ENCODE measurements around the gene VCPKMT.

VCPKMT gene

DNA sequence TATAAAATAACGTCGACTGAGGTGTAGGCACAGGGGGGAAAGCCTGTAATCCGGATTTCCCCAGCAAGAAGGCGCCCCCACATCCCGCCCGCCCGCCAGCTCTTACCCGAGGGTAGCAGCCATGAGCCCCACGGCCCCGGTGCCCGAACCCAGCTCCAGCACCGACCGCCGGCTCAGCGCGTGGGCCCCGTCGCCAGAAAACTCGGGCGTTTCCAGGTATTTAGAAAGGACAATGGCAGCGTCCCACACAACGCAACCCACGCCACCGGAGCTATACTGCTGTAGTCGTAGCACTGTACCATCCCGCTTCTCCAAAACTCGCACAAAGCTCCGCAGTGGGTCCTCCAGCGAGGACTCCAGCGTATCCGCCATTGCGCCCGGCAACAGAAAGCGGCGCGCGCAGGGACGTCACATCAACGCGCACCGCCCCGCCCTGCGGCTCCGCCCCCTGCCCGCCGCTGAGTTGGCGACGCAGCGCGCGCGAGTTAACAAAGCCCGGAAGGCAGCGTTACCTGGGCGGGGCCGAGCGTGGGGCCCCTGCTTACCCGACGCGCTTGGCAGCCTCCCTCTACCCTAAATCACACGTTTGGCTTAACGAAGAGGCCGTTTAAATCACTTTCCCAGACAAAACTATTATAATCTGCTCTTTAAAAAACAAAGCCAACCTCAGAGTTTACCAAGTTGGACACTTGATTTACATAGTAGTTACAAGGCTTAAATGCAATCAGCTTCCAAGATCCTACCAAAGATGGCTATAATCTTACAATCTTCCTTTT lies at the start of gene VCPKMT:
Gene VCPKMT (minus strand): TSS at position 392 of the 776 bp plus-strand sequence. CDS start 20 bp downstream, at position 372.
- DNase-seq (ENCODE audit: low read depth in 2 of 2), result peak; percentile 95 to 97

DNA sequence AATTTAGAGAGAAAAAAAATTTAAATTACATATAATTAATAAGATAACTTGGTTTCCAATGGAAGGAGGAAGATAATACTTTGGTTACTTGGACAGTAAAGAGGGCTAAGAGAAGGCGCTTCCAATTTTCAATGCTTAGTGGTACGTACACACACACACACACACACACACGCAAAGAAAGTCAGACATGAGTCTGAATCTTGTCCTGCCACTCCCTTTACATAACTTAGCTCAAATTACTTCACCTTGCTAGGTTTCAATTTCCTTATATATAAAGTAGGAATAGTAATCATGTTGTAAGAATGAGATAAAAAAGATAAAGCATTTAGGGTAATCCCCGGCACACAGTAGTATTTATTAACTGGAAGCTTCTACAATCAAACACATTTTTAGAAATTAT lies 39.7 kb upstream of the VCPKMT start:
- DNase-seq (ENCODE audit: low read depth in 2 of 2), result no peak

DNA sequence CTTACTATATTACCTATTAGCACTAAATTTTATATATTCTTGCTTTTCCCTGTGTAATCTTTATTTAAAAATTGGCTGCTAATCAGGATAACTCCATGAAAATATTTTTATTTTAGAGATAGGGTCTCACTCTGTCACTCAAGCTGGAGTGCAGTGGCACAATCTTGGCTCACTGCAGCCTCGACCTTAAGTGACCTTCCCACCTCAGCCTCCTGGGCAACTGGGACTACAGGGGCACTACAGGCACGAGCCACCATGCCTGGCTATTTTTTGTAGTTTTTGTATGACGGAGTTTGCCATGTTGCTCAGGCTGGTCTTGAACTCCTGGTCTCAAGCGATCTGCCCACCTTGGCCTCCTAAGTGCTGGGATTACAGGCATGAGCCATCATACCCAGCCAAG lies 32.4 kb upstream of the VCPKMT start:
- DNase-seq (ENCODE audit: low read depth in 2 of 2), result no peak

DNA sequence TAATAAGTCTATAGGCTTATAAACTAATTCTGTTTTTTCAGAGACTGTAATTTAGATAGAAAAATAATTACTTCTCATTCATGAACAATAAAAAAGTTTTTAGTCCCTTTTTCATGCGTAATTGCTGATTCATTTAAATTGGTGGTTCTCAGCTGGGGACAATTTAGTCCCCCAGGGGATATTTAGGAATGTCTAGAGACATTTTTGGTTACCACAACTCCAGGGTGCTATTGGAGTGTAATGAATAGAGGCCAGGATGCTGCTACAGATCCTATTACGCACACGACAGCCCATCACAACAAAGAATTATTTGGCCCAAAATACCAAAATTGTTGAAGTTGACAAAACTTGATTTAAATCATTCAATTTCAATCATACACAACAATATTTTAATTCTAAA lies 22.8 kb upstream of the VCPKMT start:
- no peak for DNase-seq (ENCODE audit: low read depth in 2 of 2)

DNA sequence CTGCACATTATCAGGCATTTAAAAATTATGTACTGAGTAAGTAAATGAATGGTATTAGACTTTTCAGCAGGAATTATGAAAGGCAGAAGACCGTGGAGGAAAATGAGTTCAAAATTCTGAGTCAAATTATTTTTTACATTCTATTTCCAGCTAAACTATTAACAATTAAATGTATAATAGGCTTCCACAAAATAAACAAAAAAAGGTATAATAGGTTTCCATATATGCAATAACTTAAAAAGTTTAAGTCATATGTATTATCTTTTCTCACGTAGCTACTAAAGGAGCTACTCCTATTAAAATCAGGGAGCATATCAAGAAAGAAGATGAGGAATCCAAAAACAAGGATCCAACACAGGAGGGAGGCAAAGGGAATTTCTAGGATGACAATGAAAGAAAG lies 11.4 kb upstream of the VCPKMT start:
- DNase-seq (ENCODE audit: low read depth in 2 of 2), result no peak

DNA sequence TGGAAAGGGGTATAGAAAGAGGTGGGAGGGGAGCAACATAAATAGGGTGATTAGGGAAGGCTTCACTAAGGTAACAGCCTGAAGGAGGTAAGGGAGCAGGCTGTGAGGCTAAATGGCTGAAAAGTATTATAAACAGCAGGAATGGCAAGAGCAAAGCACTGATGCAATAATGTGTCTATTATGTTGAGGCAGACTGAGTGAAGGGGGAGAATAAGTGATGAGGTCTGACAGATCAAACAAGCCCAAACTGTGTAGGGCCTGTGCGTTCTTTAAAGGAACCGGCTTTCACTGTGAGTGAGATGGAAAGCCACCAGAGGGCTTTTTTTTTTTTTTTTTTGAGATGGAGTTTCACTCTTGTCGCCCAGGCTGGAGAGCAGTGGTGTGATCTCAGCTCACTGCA lies 6.7 kb upstream of the VCPKMT start:
- no peak for DNase-seq (ENCODE audit: low read depth in 2 of 2)

DNA sequence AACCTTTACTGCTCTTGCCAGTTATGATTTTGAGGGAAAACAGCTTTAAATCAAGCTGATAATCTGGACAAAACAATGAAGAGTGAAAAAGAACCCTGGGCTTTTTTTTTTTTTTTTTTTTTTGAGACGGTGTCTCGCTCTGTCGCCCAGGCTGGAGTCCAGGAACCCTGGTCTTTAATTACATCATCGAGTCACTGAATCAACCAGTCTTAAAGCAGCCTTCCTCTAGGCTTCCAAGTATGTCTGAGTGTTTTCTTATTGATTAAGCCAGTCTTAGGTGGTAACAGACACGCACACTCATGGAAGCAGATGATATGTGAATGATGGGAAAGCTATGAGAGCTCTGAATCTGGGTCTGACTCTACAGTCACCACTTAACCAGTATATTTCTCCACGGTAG lies 5.9 kb upstream of the VCPKMT start:
- DNase-seq (ENCODE audit: low read depth in 2 of 2), result no peak

DNA sequence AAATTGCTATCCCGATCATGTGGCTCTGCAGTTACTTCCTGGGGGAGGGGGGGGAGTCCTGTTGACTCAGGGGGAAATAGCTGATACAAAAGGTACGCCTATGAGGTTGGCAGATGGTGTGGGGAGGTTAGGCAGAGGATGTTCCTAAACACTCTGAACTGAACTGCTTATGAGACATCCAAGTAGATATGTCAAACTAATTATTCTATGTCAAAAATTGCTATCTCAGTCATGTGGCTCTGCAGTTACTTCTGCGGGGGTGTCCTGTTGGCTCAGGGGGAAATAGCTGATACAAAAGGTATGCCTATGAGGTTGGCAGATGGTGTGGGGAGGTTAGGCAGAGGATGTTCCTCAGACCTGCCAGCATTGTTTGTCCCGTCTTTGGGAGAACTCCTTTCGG lies 5.1 kb upstream of the VCPKMT start:
- no peak for DNase-seq (ENCODE audit: low read depth in 2 of 2)

DNA sequence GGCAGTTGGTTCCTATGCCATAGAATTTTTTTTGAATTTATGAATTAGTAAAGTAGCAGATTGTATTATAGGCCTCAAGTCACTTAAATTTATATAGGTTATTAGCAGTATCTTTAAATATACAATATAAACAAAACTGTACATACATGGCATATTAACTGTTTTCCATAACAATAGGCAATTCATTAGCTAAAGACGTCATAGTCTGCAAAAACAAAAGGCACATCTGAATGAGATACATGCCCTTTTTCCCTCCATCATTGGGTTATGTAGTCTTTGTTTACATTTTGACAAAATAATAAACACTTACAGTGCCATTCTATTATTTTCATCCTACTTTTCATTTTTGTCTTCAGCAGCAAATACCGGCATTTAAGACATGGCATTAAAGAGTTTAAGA lies 1.1 kb upstream of the VCPKMT start:
- no peak for DNase-seq (ENCODE audit: low read depth in 2 of 2)

DNA sequence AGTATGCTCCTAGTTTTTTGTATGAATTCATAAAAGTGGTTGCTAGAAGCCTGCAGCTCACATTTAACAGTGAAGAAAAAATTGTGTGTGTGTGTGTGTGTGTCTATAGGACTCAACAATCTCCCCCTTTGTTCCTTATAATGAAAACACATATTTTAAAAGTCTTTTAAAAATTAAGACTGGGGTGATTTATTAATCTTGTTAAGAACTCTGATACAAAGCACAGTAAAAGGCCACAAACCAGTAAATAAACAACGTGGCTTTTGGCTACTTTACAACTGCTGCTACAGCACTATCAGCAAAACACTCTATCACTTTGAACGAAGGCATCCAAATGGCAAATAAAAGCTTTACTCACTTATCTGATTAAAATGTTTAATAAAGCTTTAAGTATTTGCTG lies 594 bp upstream of the VCPKMT start:
- DNase-seq (ENCODE audit: low read depth in 2 of 2), result no peak

DNA sequence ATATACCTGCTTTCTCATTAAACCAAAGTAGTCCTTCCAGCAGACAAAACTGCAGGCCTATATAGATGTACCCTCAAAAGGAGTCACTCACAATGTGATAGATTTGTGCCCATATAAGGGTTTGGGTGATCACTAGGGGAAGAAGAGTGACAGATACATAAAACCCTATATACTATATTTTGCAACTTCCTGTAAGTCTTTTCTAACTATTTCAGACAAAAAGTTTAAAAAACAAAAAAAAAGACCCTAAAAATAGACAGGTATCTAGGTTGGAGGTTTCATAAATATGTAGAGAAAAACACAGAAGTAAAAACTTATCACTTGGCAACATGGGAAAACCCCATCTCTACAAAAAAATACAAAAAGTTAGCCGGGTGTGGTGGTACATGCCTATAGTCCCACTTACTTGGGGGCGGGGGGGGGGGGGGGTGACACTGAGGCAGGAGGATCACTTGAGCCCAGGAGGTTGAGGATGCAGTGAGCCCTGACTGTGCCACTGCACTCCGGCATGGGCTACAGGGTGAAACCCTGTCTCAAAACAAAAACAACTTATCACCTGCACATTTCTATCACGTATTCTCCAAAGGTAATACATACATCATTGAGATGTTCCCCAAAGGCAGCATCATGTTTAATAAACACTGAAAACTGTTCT lies 2.9 kb downstream of the VCPKMT start:
- DNase-seq (ENCODE audit: low read depth in 2 of 2), result no peak

DNA sequence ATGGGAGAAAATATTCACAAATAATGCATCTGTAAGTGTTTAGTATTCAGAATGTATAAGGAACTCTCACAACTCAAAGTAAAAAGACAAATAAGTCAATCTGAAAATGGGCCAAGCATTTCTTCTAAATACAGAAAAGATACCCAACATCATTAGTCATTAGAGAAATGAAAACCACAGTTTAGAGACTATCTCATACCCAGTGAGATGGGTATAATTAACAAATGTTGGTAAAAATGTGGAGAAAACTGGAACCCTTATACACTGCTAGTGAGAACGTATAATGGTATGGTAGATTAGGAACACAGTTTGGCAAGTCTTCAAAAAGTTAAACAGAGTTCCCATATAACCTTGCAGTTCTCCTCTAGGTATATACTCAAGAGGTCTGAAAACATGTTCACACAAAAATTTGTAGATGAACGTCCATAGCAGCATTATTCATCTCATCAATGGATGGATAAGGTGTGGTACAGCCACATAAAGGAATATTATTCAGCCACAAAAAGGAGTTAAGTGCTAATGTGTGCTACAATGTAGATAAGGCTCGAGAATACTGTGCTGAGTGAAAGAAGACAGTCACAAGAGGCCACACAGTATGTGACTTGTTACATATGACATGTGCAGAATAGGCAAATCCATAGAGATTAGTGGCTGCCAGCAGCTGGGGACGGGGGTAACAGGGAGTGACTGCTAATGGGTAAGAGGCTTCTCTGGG lies 5.9 kb downstream of the VCPKMT start:
- no peak for DNase-seq (ENCODE audit: low read depth in 2 of 2)

DNA sequence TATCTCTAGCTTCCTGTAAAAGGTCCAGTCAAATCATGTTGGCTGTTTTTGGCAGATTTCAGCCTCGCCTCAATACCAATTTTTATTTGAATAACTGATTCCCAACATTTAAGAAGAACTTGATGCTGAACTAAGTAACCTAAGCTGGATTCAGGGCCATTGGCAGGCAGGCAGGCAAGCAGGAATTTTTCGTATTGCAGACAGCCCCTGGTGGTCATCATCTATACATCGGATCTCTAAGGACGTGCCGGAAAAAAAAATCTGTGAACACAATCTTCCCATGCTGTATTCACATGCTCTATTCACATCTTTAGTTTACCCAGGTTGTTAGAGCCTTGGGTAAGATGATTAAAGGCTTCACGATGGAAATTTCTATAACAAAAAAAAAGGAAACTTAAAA lies 7.0 kb downstream of the VCPKMT start:
- no peak for DNase-seq (ENCODE audit: low read depth in 2 of 2)

DNA sequence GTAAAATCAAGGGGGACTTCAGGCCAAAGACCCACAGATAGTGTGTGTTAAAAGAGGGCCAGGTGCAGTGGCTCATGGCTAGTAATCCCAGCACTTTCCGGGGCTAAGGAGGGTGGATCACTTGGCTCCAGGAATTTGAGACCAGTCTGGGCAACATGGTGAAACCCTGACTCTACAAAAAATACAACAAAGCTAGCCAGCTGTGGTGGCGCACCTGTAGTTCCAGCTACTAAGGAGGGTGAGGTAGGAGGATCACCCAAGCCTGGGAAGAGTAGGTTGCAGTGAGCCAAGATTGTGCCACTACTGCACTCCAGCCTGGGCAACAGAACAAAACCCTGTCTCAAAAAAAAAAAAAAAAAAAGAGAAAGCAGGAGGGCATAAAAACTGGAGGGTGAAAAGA lies 8.5 kb downstream of the VCPKMT start:
- DNase-seq (ENCODE audit: low read depth in 2 of 2), result no peak

DNA sequence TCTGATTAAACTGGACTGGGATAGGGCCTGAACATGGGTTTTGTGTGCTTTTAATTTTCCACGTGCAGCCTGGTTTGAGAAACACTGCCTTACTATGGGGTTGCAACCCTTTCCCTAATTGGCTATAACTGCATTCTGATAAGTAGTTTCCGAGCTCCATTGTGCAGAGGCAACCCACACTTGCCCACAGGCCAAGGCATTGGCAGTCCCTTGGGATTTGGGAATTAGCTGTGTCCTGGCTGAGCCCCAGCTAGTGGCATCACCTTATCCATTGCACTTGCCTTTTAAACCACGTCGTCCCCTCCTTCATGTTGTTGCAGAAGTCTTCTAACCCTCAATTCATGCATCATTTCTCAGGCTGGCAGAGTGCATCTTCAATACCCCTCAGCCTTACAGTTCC lies 10.2 kb downstream of the VCPKMT start:
- no peak for DNase-seq (ENCODE audit: low read depth in 2 of 2)

DNA sequence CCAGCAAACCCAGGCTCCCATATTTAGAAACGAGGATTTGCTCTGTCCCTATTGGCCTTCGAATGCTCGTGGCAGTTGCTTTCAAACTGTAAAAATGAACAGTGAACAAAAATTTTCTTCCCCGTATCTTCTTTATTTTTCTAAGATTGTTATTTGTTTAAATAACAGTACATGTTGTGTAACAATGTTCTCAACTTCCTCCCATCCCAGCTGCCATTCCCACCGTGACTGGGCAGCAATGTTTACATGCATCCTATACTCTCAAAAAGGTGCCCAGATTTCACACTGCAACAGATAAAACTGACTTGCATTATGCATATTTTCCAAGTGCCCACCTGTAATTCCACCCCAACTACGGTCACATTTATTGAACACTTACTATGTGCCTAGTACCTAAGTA lies 12.8 kb downstream of the VCPKMT start:
- DNase-seq (ENCODE audit: low read depth in 2 of 2), result no peak

DNA sequence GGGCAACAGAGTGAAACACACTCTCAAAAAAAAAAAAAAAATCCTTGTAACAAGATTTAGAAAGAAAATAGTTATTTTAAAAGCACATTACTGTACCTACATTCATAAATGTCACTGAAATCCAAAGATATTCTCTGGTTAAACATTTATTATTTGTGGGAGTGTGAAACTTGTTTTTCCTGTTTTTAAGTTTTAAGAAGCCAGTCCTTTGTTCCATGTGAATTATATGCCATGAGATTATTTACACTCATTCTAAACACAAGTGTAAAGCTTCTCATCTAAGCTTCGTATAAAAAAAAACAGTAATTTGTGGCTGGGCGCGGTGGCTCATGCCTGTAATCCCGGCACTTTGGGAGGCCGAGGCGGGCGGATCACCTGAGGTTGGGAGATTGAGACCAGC lies 15.0 kb downstream of the VCPKMT start:
- no peak for DNase-seq (ENCODE audit: low read depth in 2 of 2)

DNA sequence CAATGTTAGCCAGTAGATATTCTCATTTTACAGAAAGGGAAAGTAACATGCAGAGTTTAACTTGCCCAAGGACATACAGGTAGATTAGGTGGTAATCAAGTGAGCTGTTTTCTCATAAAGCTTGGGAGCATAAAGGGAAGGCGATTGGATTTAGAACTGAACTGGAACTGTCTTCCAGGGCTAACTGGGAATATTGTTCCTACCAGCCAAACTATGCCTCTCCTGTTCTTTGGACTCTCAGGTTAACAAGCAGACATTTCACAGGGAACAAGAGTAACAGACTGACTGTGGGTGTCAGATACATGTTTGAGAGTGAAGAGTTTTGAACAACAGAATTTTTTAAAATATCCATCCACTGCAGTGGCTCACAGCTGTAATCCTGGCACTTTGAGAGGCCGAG lies 15.6 kb downstream of the VCPKMT start:
- DNase-seq (ENCODE audit: low read depth in 2 of 2), result no peak

DNA sequence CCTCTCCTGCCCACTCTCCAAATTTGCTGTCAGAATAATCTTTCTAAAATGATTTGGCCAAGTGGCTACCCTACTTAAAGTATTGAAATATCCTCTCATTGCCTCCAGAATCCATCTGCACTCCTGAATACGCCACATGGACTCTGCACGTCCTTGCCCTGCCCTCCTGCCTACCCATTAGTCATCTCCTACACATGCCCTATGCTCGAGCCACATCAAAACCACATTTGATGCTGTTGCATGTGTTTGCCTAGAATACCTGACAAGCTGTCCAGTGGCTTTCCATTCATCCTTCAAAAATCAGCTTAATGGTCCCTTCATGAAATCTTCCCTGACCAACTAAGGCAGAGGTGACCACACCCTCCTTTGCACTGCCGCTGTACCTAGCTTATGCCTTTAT lies 17.0 kb downstream of the VCPKMT start:
- DNase-seq (ENCODE audit: low read depth in 2 of 2), result no peak

DNA sequence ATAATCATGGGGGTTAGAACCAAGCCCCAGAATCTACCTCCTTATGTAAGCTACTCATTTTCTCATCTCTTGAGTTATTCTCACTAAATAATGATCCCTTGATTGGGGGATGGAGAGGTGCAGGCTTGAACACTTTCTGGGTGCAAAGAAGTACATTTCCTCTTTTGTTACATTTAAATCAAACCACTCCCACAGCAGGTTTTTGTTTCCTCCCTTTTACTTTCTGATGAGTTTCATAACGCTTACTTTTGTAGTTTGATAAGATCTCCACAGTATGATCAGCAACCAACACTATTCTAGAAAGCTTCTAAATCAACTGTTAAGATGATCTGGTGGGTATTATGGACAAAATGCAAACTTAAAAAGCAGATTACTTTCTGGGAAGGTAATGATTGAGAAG lies 20.5 kb downstream of the VCPKMT start:
- no peak for DNase-seq (ENCODE audit: low read depth in 2 of 2)

DNA sequence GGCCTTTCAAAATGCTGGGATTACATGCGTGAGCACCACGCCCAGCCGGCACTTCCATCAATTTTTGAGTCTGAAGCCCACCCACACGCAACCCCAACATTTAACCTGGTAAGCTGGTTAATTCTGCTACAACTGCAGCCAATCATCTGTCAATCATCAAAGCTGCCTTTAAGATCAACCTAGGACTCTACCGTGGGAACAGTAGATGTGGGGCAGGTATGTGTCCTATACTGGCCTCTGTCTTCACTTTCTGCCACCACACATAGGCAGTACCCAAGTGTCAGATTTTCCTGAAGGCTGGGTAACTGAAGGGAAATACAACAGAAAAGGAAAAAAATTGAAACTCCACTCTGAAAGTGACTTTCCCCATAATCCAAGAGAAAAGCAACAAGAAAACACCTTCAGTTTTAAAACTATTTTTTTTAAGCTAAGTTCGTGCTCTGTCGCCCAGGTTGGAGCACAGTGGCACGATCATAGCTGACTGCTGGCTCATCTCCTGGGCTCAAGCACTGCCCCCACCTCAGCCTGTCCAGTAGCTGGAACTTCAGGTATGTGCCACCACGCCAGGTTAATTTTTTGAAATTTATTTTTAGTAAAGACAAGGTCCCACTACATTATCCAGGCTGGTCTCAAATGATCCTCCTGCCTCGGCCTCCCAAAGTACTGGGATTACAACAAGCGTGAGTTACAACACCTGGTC lies 22.2 kb downstream of the VCPKMT start:
- DNase-seq (ENCODE audit: low read depth in 2 of 2), result no peak

DNA sequence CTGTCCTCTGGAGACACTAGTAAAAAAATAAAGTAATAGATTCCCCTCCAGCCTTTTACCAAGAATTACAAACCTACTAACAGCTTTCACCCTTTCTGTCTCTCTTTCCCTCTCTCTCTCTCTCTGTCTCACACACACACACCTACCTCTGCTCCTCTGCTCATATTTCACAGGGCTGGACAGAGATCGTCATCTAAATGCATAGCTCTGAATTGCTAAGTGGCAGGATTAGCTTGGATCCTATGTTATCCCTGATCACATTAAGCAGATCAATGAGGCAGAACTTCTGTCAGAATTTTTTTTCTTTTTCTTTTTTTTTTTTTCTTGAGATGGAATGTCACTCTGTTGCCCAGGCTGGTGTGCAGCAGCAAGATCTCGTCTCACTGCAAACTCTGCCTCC lies 22.9 kb downstream of the VCPKMT start:
- DNase-seq (ENCODE audit: low read depth in 2 of 2), result no peak

Data from stimulated activated CD8-positive, alpha-beta memory T cell treated with anti-CD3 and anti-CD28 coated beads, Interleukin-2, amount 100 ng/mL, for 48 hours (primary cell).